Endothelial cell (in vitro differentiated cells): Measurements from ENCODE around the gene PTPN1. TPM values are rescaled to one million over a fixed set of nuclear protein-coding genes. Genes with fewer than 3 reads are reported as not detected.
"Not testable (repeated sequence)": the region's sequence is repeated elsewhere in the genome, so short reads cannot be mapped to it uniquely, and the experiment has no call there.

ENCODE experiments used
- DNase-seq: peaks from one replicate; pipeline ENCODE4 v3.0.0; 2021; ENCODE audit warnings: low spot score
- H3K27ac Mint-ChIP-seq: one replicate; pipeline ENCODE4 v1.8.0; 2021; ENCODE audit warnings: mixed read lengths, inconsistent platforms; ENCODE audit not compliant: unreplicated experiment
- H3K27me3 Mint-ChIP-seq: one replicate; pipeline ENCODE4 v1.8.0; 2021; ENCODE audit warnings: mild to moderate bottlenecking, moderate library complexity, mixed read lengths, inconsistent platforms; ENCODE audit not compliant: unreplicated experiment
- H3K36me3 Mint-ChIP-seq: one replicate; pipeline ENCODE4 v1.8.0; 2021; ENCODE audit warnings: mild to moderate bottlenecking, low read depth, mixed read lengths, inconsistent platforms; ENCODE audit not compliant: unreplicated experiment
- H3K4me1 Mint-ChIP-seq: one replicate; pipeline ENCODE4 v1.8.0; 2021; ENCODE audit warnings: mild to moderate bottlenecking, mixed read lengths, inconsistent platforms; ENCODE audit not compliant: unreplicated experiment
- H3K4me3 Mint-ChIP-seq: one replicate; pipeline ENCODE4 v1.8.0; 2021; ENCODE audit warnings: mild to moderate bottlenecking, mixed read lengths, inconsistent platforms; ENCODE audit not compliant: unreplicated experiment
- H3K9me3 Mint-ChIP-seq: one replicate; pipeline ENCODE4 v1.8.0; 2021; ENCODE audit warnings: mixed read lengths, inconsistent platforms; ENCODE audit not compliant: unreplicated experiment
- CTCF ChIP-seq: fragments of 200-600 bp; sonication (generic); IDR thresholded peaks from one replicate; pipeline ENCODE4 v1.5.0; 2021; ENCODE audit warnings: antibody characterized with exemption; ENCODE audit not compliant: unreplicated experiment
- total RNA-seq: library from RNA; stranded (reverse); fragmentation: NEBNext Ultra II Directional; extraction: Animal tissue kit (Norgen Biotek cat#: 25700); gene quantifications from one replicate; pipeline ENCODE4 v1.2.1, GENCODE V29; 2021; ENCODE audit not compliant: unreplicated experiment

The PTPN1 gene
- total RNA-seq, 1 donor from 2014 or later, result 46.0 TPM

GRCh38 chr20:50615407-50615806, 105.2 kb downstream of the PTPN1 start:
- H3K36me3 Mint-ChIP-seq, result no peaks in the 10 kb centered on the region
- TF ChIP-seq CTCF, result no peak
- H3K9me3 Mint-ChIP-seq, result no peaks in the 10 kb centered on the region
- no peak for DNase-seq
- peaks cover 9% of the 10 kb centered on the region for H3K4me1 Mint-ChIP-seq
- H3K4me3 Mint-ChIP-seq, result no peak overlapping the region
- H3K27me3 Mint-ChIP-seq, result peaks cover 9% of the 10 kb centered on the region
- H3K27ac Mint-ChIP-seq, result no peak overlapping the region

- Mint-ChIP-seq H3K4me3 (no peak overlapping the region), H3K9me3 (no peaks in the 10 kb centered on the region), H3K27ac (no peak overlapping the region), H3K36me3 (no peaks in the 10 kb centered on the region), H3K4me1 (peaks cover 9% of the 10 kb centered on the region), H3K27me3 (peaks cover 6% of the 10 kb centered on the region)
- no peak for TF ChIP-seq CTCF
- DNase-seq, result no peak
These were observed 106.8 kb downstream of the PTPN1 start for GRCh38 chr20:50617022-50617421.

GRCh38 chr20:50618537-50618936, 108.4 kb downstream of the PTPN1 start:
- H3K36me3 Mint-ChIP-seq, result no peaks in the 10 kb centered on the region
- peaks cover 9% of the 10 kb centered on the region for H3K4me1 Mint-ChIP-seq
- no peak overlapping the region for H3K27ac Mint-ChIP-seq
- TF ChIP-seq CTCF, result no peak
- peaks cover 6% of the 10 kb centered on the region for H3K27me3 Mint-ChIP-seq
- no peak for DNase-seq
- no peak overlapping the region for H3K4me3 Mint-ChIP-seq
- H3K9me3 Mint-ChIP-seq, result no peaks in the 10 kb centered on the region

- H3K27ac Mint-ChIP-seq, result not testable (repeated sequence)
These were observed 110.3 kb downstream of the PTPN1 start for GRCh38 chr20:50620459-50620858.

GRCh38 chr20:50621068-50621665, 111.0 kb downstream of the PTPN1 start:
- Mint-ChIP-seq H3K36me3 (no peaks in the 10 kb centered on the region), H3K4me3 (no peak overlapping the region), H3K4me1 (no peaks in the 10 kb centered on the region), H3K27me3 (no peaks in the 10 kb centered on the region), H3K9me3 (no peaks in the 10 kb centered on the region), H3K27ac (no peak overlapping the region)
- DNase-seq, result no peak
- TF ChIP-seq CTCF, result no peak

More at GRCh38 chr20:50620459-50620858, 110.3 kb downstream of the PTPN1 start:
- H3K9me3 Mint-ChIP-seq, H3K27me3 Mint-ChIP-seq, H3K4me1 Mint-ChIP-seq, H3K4me3 Mint-ChIP-seq, H3K36me3 Mint-ChIP-seq, DNase-seq: not testable (repeated sequence)
